Natural killer cell treated with Interleukin-12 subunit alpha and Interleukin-12 subunit beta and Interleukin-15 and Interleukin-18, amount 100 ng/mL, for 72 hours (primary cell): Measurements from ENCODE around the gene NOP53. TPM values are rescaled to one million over a fixed set of nuclear protein-coding genes. Genes with fewer than 3 reads are reported as not detected.
A peak's percentile ranks its signal among the peaks of the same experiment; 100 is the strongest.
"Not testable (repeated sequence)": the region's sequence is repeated elsewhere in the genome, so short reads cannot be mapped to it uniquely, and the experiment has no call there.

Experiments
- ATAC-seq, 2 donors: fragments of 150-1000 bp; cut with Tn5 transposase in 1 of 2; sonication (Bioruptor Pico), chemical (Tn5 transposase) in 1 of 2; 2 replicates each; pipeline ENCODE4 v1.10.0; 2021
- DNase-seq: peaks from one replicate; pipeline ENCODE4 v3.0.0; 2022; ENCODE audit warnings: low spot score
- H3K27ac Mint-ChIP-seq, 2 donors: 1 replicate in 1 of 2; 2 replicates in 1 of 2; pipeline ENCODE4 v1.8.0; 2022; ENCODE audit warnings: mixed read lengths in 2 of 2, mild to moderate bottlenecking in 1 of 2, moderate library complexity in 1 of 2
- H3K27me3 Mint-ChIP-seq, 2 donors: 1 replicate in 1 of 2; 2 replicates in 1 of 2; pipeline ENCODE4 v1.8.0; 2022; ENCODE audit warnings: mixed read lengths in 2 of 2
- H3K36me3 Mint-ChIP-seq: one replicate; pipeline ENCODE4 v1.8.0; 2022; ENCODE audit warnings: mixed read lengths
- H3K4me1 Mint-ChIP-seq, 2 donors: 1 replicate in 1 of 2; 2 replicates in 1 of 2; pipeline ENCODE4 v1.8.0; 2022; ENCODE audit warnings: low read depth in 2 of 2, mixed read lengths in 2 of 2, mild to moderate bottlenecking in 1 of 2
- H3K4me3 Mint-ChIP-seq: one replicate; pipeline ENCODE4 v1.8.0; 2022; ENCODE audit warnings: mixed read lengths
- H3K9me3 Mint-ChIP-seq: 2 replicates; pipeline ENCODE4 v1.8.0; 2022; ENCODE audit warnings: mixed read lengths
- total RNA-seq, 2 donors: library from RNA; stranded (reverse); gene quantifications; one replicate each; pipeline ENCODE4 v1.2.3, GENCODE V29; 2022

Gene NOP53
- total RNA-seq, 2 donors from 2014 or later, result 180 to 213 TPM

- H3K27me3 Mint-ChIP-seq, result no peaks in the 10 kb centered on the region
- no peak for ATAC-seq
- H3K27ac Mint-ChIP-seq, result peak overlapping the region; percentile 3 to 88
- peaks cover 7% of the 10 kb centered on the region for H3K36me3 Mint-ChIP-seq
- peaks cover 25 to 28% of the 10 kb centered on the region in 2 donors for H3K4me1 Mint-ChIP-seq
- DNase-seq, result no peak
- H3K9me3 Mint-ChIP-seq, result no peaks in the 10 kb centered on the region
- peak overlapping the region; percentile 98 for H3K4me3 Mint-ChIP-seq
These were observed 34.8 kb downstream of the NOP53 start for GRCh38 chr19:47780215-47780551.

GRCh38 chr19:47781590-47782262 is 36.4 kb downstream of the NOP53 start:
- Mint-ChIP-seq H3K27me3 (no peaks in the 10 kb centered on the region), H3K36me3 (peaks cover 7% of the 10 kb centered on the region), H3K4me1 (peaks cover 25 to 28% of the 10 kb centered on the region in 2 donors), H3K4me3 (no peak overlapping the region), H3K9me3 (no peaks in the 10 kb centered on the region), H3K27ac (no peak overlapping the region)
- DNase-seq (no peak), ATAC-seq (no peak)

- no peak overlapping the region for H3K27ac Mint-ChIP-seq
- DNase-seq (no peak), ATAC-seq (no peak)
- no peak overlapping the region for H3K4me3 Mint-ChIP-seq
- H3K36me3 Mint-ChIP-seq, result peaks cover 3% of the 10 kb centered on the region
- H3K4me1 Mint-ChIP-seq, result peaks cover 3 to 11% of the 10 kb centered on the region in 2 donors
- no peaks in the 10 kb centered on the region for H3K27me3 Mint-ChIP-seq
- H3K9me3 Mint-ChIP-seq, result no peaks in the 10 kb centered on the region
These were observed 41.2 kb downstream of the NOP53 start for GRCh38 chr19:47786566-47786965.

- not testable (repeated sequence) for H3K4me3 Mint-ChIP-seq
These were observed 42.0 kb downstream of the NOP53 start for GRCh38 chr19:47787307-47787706.

GRCh38 chr19:47789811-47790210 is 44.5 kb downstream of the NOP53 start:
- not testable (repeated sequence) for H3K4me3 Mint-ChIP-seq, H3K9me3 Mint-ChIP-seq, H3K27me3 Mint-ChIP-seq, DNase-seq, H3K36me3 Mint-ChIP-seq, H3K4me1 Mint-ChIP-seq, ATAC-seq, H3K27ac Mint-ChIP-seq

More at GRCh38 chr19:47787307-47787706, 42.0 kb downstream of the NOP53 start:
- H3K9me3 Mint-ChIP-seq, H3K27me3 Mint-ChIP-seq, DNase-seq, ATAC-seq, H3K4me1 Mint-ChIP-seq, H3K36me3 Mint-ChIP-seq, H3K27ac Mint-ChIP-seq: not testable (repeated sequence)

GRCh38 chr19:47790398-47790814 is 45.1 kb downstream of the NOP53 start:
- DNase-seq, result peak; percentile 84
- H3K9me3 Mint-ChIP-seq, result no peaks in the 10 kb centered on the region
- H3K4me3 Mint-ChIP-seq, result no peak overlapping the region
- ATAC-seq, result peak; percentile 73 to 77
- H3K36me3 Mint-ChIP-seq, result no peaks in the 10 kb centered on the region
- H3K4me1 Mint-ChIP-seq, result peaks cover 0 to 6% of the 10 kb centered on the region in 2 donors
- no peaks in the 10 kb centered on the region for H3K27me3 Mint-ChIP-seq
- H3K27ac Mint-ChIP-seq, result no peak overlapping the region

- H3K27me3 Mint-ChIP-seq, result no peaks in the 10 kb centered on the region
- no peaks in the 10 kb centered on the region for H3K9me3 Mint-ChIP-seq
- no peak for DNase-seq
- no peak overlapping the region for H3K27ac Mint-ChIP-seq
- no peak overlapping the region for H3K4me3 Mint-ChIP-seq
- peaks cover 0 to 6% of the 10 kb centered on the region in 2 donors for H3K4me1 Mint-ChIP-seq
- no peaks in the 10 kb centered on the region for H3K36me3 Mint-ChIP-seq
- no peak for ATAC-seq
These were observed 47.3 kb downstream of the NOP53 start for GRCh38 chr19:47792616-47793015.

- DNase-seq (no peak), ATAC-seq (no peak)
- no peaks in the 10 kb centered on the region for H3K36me3 Mint-ChIP-seq
- peaks cover 0 to 2% of the 10 kb centered on the region in 2 donors for H3K4me1 Mint-ChIP-seq
- H3K27ac Mint-ChIP-seq, result no peak overlapping the region
- no peaks in the 10 kb centered on the region for H3K9me3 Mint-ChIP-seq
- H3K27me3 Mint-ChIP-seq, result peaks cover 0 to 5% of the 10 kb centered on the region in 2 donors
- H3K4me3 Mint-ChIP-seq, result no peak overlapping the region
These were observed 49.2 kb downstream of the NOP53 start for GRCh38 chr19:47794526-47794925.

- DNase-seq (no peak), ATAC-seq (no peak)
- Mint-ChIP-seq H3K27me3 (peaks cover 0 to 5% of the 10 kb centered on the region in 2 donors), H3K4me3 (no peak overlapping the region), H3K9me3 (no peaks in the 10 kb centered on the region), H3K36me3 (peaks cover 6% of the 10 kb centered on the region), H3K4me1 (no peaks in the 10 kb centered on the region), H3K27ac (no peak overlapping the region)
These were observed 51.4 kb downstream of the NOP53 start for GRCh38 chr19:47796785-47797184.

GRCh38 chr19:47797996-47798903 is 52.9 kb downstream of the NOP53 start:
- H3K27me3 Mint-ChIP-seq, result peaks cover 0 to 5% of the 10 kb centered on the region in 2 donors

GRCh38 chr19:47798904-47799266 is 53.5 kb downstream of the NOP53 start:
- no peaks in the 10 kb centered on the region for H3K9me3 Mint-ChIP-seq
- ATAC-seq (no peak), DNase-seq (no peak)
- no peak overlapping the region for H3K4me3 Mint-ChIP-seq
- peaks cover 6% of the 10 kb centered on the region for H3K36me3 Mint-ChIP-seq
- no peaks in the 10 kb centered on the region for H3K4me1 Mint-ChIP-seq
- no peak overlapping the region for H3K27ac Mint-ChIP-seq
- H3K27me3 Mint-ChIP-seq, result peaks cover 0 to 5% of the 10 kb centered on the region in 2 donors

More at GRCh38 chr19:47797996-47798903, 52.9 kb downstream of the NOP53 start:
- H3K27ac Mint-ChIP-seq, result no peak overlapping the region
- H3K4me1 Mint-ChIP-seq, result no peaks in the 10 kb centered on the region
- ATAC-seq (no peak), DNase-seq (no peak)
- no peak overlapping the region for H3K4me3 Mint-ChIP-seq
- peaks cover 6% of the 10 kb centered on the region for H3K36me3 Mint-ChIP-seq
- no peaks in the 10 kb centered on the region for H3K9me3 Mint-ChIP-seq

GRCh38 chr19:47801270-47801669 is 55.9 kb downstream of the NOP53 start:
- H3K4me1 Mint-ChIP-seq, result no peaks in the 10 kb centered on the region
- no peak overlapping the region for H3K4me3 Mint-ChIP-seq
- DNase-seq (no peak), ATAC-seq (no peak)
- no peak overlapping the region for H3K27ac Mint-ChIP-seq
- H3K36me3 Mint-ChIP-seq, result peaks cover 6% of the 10 kb centered on the region
- H3K9me3 Mint-ChIP-seq, result no peaks in the 10 kb centered on the region
- peaks cover 0 to 7% of the 10 kb centered on the region in 2 donors for H3K27me3 Mint-ChIP-seq

GRCh38 chr19:47802521-47803043 is 57.2 kb downstream of the NOP53 start:
- Mint-ChIP-seq H3K27ac (no peak overlapping the region), H3K4me3 (no peak overlapping the region), H3K9me3 (no peaks in the 10 kb centered on the region), H3K4me1 (no peaks in the 10 kb centered on the region), H3K27me3 (peaks cover 0 to 9% of the 10 kb centered on the region in 2 donors), H3K36me3 (peaks cover 6% of the 10 kb centered on the region)
- ATAC-seq (no peak), DNase-seq (no peak)

- H3K36me3 Mint-ChIP-seq, H3K4me3 Mint-ChIP-seq, H3K9me3 Mint-ChIP-seq, H3K4me1 Mint-ChIP-seq, H3K27ac Mint-ChIP-seq, H3K27me3 Mint-ChIP-seq, DNase-seq: not testable (repeated sequence)
- peak in 1 of 2 donors; percentile 8 for ATAC-seq
These were observed 57.8 kb downstream of the NOP53 start for GRCh38 chr19:47803148-47803547.
